ENCODE measurements around the gene CAMK2B. TPM values are rescaled to one million over a fixed set of nuclear protein-coding genes. Genes with fewer than 3 reads are reported as not detected.

Gene CAMK2B
- total RNA-seq, 1 experiment from 2014 or later = 0.13 TPM

DNA sequence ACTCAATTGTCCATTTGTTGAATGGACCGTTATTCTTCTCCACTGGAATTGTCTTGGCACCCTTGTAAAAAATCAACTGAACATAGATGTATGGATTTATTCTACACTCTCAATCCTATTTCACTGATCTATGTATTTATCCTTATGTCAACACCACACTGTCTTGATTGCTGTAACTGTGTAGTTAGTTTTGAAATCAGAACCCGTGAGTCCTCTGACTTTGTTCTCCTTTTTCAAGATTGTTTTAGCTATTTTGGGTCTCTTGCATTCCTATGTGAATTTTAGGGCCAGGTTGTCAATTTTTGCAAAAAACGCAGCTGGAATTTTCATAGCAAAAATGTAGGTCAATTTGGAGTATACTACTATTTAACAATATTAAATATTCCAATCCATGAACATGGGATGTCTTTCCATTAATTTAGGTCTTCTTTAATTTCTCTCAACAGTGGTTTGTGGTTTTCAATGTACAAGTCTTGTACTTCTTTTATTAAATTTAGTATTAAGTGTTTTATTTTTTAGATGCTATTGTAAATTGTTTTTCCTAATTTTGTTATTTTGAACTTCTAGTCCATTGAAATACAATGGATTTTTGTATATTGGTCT is 10.0 kb downstream of the CAMK2B start:
- no peak for DNase-seq (ENCODE audit: low read depth, low spot score)
- in situ Hi-C loops (cut with HindIII; ENCODE audit: low pct_unique_long_range_greater_than_20kb, low sequenced_read_pairs) = no loop called here

DNA sequence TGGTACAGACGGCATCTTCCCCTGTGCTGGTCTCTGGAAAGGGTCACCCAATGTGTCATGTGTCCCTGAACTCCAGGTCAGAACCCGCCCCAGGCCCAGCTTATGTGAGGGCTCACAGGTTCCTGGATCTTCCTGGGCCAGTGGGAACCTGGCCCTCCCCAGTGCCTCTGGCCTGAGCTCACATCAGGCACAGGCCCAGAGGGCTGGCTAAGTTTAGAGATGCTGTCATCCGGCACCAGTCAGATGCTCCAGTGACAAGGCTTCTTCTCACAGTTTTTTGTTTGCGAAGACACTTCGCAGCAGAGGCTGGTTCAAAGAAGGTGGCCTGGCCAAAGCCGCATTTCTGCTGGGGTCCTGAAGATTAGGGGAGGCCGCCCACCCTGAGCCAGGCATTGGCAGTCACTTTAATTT is 11.8 kb downstream of the CAMK2B start:
- no peak for DNase-seq (ENCODE audit: low read depth, low spot score)
- in situ Hi-C loops (cut with HindIII; ENCODE audit: low pct_unique_long_range_greater_than_20kb, low sequenced_read_pairs) = no loop called here

DNA sequence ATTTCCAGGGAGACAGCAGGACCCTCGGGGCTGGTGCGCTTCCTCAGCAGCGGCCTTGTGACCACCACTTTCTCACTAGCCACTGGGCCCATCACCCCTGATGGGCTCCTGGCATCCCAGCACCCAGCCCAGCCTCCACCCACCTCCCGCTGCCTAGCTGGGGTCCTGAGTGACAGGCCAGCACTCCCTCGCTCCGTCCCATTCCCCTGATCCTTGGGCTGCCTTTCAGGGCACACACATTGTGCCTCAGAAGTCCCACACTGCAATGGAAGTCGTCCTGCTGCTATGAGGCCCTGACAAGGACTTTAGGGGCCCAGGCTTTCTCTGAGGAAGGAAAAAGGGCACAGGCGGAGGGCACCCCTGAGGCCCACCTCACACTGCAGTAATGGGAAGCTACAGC is 12.4 kb downstream of the CAMK2B start:
- in situ Hi-C loops (cut with HindIII; ENCODE audit: low pct_unique_long_range_greater_than_20kb, low sequenced_read_pairs) = no loop called here

DNA sequence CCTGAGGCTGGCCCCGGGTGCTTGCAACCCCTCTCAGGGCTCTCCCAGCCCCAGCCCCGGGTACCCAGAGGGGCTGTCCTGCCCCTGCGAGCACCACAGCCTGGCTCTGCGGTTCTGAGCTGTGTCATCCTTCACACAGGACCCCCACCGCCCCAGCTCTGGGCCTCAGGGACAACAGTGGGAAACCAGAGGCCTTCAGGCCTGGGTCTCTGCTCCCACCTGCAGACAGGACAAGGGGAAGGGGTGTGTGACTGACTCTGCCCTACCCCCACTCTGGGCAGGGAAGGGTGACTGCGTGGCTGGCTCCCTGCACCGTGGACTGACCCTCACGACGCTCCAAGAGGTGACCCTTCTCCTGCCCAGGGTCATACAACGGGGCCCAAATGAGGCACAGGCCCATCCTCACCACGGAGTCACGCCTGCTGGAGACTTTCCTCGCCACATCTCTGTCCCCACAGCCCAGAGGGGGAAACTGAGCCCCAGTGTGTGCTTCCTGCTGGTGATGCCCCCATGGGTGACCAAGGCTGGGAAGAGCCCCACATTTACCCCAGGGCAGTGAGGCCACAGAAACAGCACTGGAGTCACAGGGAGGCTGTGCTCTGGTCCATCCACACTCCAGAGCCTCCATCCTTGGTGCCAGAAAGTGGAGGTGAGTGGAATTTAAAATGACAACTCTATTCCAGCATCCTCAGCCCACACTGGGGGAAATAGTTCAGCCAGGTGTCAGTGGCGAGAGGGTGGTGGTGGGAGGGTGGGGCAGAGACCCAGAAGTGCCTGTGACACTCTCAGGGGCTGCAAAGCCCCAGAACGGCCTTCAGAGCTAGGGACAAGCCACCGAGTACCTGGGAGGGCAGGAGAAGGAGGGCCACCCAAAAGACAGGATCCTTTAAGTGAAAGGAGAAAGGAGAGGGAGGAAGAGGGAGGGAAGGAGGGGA is 13.6 kb downstream of the CAMK2B start:
- DNase-seq (ENCODE audit: low read depth, low spot score) = no peak

More for the DNA sequence above, 12.4 kb downstream of the CAMK2B start:
- DNase-seq (ENCODE audit: low read depth, low spot score) = no peak

DNA sequence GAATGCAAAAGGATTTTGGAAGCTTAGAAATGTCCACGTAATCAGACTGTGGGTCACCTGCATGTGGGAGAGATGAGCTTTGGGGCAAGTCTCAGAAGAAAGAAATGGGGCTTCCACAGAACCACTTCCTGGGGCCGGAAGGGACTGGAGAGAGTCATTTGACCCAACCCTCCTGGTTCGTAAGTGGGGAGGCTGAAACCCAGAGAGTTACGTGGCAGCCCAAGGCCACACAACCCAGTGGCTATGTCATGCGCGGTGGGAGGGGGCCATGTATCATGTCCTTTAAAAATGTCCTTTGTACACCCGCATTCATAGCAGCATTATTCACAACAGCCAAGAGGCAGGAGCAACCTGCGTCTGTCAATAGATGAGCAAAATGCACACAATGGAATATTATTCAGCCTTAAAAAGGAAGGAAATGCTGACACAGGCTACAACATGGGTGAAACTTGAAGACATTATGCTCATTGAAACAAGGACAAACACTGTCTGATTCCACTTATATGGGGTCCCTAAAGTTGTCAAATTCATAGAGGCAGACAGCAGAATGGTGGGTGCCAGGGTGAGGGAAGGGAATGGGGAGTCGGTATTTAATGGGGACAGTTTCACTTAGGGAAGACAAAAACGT is 15.1 kb downstream of the CAMK2B start:
- in situ Hi-C loops (cut with HindIII; ENCODE audit: low pct_unique_long_range_greater_than_20kb, low sequenced_read_pairs) = no loop called here
- DNase-seq (ENCODE audit: low read depth, low spot score) = no peak

More for the DNA sequence above, 13.6 kb downstream of the CAMK2B start:
- in situ Hi-C loops (cut with HindIII; ENCODE audit: low pct_unique_long_range_greater_than_20kb, low sequenced_read_pairs) = no loop called here

DNA sequence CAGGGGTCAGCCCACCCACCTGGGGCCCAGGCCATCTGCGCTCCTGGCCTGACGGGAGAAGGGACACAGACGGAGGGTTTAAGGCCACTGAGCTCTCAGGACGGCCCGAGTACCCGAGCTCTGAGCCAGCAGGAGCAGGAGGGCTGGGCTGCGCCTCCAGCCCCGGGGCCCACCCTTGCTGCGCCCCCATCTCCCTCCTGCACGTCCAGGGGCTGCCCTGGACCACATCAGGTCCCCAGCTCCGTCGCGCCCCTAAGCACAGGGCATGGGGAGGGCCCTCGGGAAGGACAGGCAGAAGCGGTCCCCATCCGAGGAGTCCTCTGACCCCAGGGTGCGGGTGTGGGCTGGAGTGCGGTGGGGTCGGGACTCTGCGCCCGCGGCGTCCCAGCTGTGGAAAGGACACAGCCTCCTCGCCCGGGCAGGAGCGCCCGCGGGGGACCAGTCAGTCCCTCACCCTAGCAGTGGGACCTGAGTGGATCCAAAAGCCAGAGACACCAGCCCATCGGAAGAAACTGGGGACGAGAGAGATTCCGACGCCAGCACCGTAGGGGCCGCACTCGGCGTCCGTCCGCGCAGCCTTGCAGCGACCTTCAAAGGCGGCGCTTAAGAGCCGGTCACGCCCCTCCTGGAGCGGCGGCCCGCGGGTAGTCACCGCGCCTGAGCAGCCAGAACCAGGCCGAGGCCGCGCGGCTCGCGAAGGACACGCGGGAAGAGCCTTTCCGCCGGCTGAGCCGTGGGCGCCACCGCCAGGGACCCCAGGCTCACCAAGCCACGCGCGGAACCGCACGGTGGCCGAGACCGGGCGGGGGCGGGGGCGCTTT is 15.9 kb downstream of the CAMK2B start:
- in situ Hi-C loops (cut with HindIII; ENCODE audit: low pct_unique_long_range_greater_than_20kb, low sequenced_read_pairs) = no loop called here
- no peak for DNase-seq (ENCODE audit: low read depth, low spot score)

DNA sequence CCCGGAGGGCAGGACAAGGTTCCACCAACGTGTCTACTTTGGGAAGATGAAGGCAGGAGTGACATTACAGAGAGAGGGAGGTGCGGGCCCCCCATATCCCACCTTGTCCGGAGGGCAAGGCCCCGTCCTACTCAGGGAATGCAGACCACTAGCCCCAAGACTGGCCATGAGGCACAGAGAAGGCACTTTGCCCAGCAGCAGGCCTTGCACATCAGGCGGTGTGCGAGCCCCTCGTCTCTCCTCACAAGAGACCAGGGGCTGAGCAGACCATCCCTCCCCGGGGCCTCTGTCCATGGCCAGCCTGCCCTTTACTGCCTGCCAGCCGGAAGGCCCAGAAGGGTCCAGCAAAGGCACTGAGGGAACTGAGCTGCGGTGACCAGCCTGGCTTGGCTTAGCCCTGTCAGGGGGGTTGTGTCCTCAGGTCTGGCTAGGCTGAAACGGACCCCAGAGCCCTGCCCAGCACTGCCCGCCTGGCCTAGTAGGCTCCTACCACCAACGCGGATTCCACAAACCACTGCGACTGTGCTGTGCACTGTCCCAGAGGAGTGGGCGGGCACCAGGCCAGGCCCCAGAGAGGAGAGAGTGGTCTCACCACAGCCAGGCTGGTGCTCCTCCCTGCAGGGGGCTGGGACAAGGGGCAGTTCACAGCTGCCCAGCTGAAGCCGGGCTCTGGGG is 16.7 kb downstream of the CAMK2B start:
- in situ Hi-C loops (cut with HindIII; ENCODE audit: low pct_unique_long_range_greater_than_20kb, low sequenced_read_pairs) = no loop called here
- DNase-seq (ENCODE audit: low read depth, low spot score) = no peak

DNA sequence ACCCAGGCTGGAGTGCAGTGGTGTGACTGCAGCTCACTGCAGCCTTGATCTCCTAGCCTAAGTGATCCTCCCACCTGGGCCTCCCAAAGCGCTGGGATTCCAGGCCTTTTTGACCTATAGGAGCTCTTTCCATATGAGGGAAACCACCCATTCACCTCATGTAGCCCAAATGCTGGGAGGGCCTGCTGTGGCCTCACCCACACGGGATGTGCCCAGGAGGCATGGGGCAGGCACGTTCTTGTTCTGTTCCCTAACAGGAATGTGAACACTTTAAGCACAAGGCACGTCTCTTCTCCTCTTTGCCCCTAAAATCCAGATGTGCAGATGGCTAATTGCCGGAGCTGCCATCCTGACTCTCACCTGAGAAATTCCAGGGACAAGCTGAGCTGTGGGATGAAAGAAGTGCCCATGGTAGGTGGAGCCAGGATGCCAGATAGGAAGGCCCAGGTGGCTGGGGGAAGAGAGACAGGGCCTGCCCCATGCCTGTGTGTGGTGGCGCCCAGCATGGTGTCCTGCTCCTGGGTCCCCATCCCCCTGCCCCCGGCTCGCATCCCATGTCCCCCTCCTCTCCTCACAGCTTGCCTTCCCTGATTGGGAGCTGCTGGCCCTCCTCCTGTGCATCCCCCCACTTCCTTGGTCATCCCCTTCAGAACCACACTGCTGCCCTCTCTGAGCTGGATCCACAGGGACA is 17.3 kb downstream of the CAMK2B start:
- in situ Hi-C loops (cut with HindIII; ENCODE audit: low pct_unique_long_range_greater_than_20kb, low sequenced_read_pairs) = no loop called here
- DNase-seq (ENCODE audit: low read depth, low spot score) = no peak

DNA sequence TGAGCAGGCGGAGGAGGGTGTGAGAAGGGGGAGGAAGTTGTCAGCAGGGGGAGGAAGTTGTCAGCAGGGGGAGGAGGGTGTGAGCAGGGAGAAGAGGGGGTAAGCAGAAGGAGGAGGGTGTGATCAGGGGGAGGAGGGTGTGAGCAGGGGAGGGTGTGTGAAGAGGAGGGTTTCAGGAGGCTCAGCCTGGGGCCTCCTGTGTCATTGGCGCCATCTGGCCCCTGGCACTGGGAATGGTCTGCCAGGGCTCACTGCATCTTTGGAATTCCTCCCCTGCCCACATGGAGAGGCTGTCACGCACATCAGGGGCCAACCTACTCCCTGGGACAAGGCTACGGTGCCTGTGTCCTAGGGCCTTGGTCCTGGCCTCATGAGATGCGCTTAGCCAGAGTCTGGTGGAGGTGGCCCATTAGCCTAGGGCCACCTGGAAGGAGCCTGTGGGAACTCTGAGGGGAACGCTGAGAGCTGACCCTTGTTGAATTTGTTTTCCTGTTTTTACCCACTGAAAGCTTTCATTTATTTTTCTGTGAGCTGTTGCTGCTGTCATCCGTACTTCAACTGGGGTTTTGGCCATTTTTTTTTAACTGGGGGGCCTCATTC is 18.0 kb downstream of the CAMK2B start:
- in situ Hi-C loops (cut with HindIII; ENCODE audit: low pct_unique_long_range_greater_than_20kb, low sequenced_read_pairs) = no loop called here
- peak; percentile 65 for DNase-seq (ENCODE audit: low read depth, low spot score)

DNA sequence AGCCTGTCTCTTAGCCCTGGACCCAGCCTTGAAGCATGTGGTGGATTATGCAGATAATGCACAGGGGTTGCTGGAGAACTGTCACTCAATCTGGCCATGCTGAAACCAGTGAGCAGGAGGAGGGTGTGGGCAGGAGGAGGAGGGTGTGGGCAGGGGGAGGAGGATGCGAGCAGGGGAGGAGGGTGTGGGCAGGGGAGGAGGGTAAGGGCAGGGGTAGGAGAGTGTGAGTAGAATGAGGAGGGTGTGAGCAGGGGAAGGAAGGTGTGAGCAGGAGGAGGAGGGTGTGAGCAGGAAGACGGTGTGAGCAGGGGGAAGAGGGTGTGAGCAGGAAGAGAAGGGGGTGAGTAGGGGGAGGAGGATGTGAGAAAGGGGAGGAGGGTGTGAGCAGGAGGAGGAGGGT is 18.8 kb downstream of the CAMK2B start:
- in situ Hi-C loops (cut with HindIII; ENCODE audit: low pct_unique_long_range_greater_than_20kb, low sequenced_read_pairs) = no loop called here
- DNase-seq (ENCODE audit: low read depth, low spot score) = no peak

DNA sequence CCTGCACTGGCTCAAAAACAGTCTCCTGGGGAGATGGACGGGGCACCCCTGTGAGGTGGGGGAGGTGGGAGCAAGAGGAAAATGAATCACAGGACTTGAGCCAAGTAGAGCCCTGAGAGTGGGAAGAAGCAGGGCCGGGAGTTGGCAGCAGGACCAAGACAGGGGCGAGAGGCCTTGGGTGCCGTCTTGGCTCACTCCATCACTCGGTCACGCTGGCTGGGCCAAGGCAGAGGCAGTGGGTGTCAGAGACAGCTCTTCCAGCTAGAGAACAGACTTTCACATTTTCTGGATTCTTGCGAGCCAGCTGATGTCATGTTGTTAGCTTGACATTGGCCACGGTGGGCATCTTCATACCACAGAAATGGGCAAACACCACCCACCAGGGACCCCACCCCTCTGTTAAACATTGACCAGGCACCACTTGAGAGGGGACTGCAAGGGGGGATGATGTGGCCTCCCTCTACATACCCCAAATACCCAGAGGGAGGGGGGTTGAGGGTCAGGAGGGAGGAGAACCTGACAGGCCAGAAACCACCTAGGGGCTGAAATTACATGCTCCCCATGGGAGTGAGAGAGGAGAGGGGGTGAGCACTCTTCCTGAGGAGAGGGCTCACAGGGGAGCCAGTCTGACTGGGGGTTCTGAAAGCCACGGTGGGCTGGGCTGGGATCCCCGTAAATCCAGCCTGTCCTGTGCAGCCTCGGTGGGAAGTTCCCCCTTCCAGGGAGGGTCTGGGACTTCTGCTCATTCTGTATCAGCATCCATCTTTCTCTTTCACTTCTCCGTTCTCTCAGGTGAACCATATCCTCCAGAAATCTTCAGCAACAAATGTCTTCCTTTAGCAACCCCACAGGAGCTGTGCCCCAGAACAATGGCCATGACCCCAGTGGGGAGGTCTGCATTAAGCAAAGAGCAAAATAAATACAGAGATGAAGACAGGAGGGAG is 19.6 kb downstream of the CAMK2B start:
- in situ Hi-C loops (cut with HindIII; ENCODE audit: low pct_unique_long_range_greater_than_20kb, low sequenced_read_pairs) = no loop called here

DNA sequence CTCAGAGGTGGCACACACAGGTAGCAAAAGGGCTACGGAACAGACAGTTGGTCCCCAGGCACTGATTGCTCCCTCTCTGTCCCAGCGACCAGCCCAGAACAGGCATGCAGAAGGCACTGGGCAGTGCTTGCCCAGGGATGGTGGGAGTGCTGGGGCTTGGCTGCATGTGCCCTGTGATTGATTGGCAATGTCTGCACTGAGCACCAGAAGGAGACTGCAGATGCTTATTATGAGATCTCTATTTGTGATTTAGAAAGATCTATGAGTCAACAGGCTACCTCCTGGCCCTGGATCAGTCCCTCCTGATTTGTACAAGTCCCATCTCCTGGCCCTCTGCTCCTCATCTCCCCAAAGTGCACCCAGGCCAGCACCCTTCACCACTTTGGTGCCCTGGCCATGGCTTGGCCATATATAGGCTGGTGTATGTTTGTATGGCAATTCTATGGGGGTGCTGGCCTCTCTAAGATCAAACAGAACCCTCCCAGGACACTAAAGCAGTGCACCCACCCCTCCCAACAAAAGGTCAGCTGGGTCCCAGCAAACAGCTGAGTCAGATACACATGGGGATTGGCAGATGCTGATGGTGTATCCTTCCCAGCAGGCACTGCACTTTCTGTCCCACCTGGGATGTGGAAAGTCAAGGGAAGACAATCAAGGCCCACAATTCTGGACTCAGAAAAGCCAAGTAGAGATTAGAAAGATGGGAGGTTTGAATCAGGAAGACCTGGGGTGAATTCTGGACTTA is 30.9 kb downstream of the CAMK2B start:
- in situ Hi-C loops (cut with HindIII; ENCODE audit: low pct_unique_long_range_greater_than_20kb, low sequenced_read_pairs) = no loop called here
- no peak for DNase-seq (ENCODE audit: low read depth, low spot score)

More for the DNA sequence above, 19.6 kb downstream of the CAMK2B start:
- no peak for DNase-seq (ENCODE audit: low read depth, low spot score)

DNA sequence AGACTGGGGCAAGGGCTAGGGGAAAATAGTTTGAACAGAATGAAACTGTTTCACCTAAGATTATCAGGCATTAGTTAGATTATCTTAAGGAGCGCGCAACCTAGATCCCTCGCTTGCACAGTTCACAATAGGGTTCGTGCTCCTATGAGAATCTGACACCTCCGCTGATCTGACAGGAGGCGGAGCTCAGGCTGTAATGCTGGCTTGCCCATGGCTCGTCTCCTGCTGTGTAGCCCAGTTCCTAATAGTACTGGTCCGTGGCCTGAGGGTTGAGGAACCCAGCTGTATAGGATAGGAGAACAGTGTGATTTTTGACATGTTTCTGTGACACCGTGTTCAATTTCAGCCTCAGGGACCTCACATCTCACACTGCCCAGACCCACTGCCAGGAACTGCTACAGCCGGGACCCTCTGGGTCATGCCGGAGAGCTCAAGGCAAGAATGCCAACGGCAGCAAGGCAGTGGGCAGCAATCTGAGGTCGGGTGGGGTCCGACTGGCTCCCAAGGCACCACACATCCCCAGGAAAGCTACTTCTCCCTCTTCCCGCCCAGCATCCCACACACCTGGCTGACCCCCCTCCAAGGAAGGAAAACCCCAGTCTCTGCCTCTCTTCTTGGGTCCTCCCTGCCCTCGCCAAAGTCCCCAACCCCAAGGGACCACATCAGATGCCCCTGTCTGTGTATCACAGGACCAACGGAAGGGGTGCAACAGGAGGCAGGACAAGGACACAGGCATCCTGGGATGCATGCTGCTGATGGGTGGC is 31.7 kb downstream of the CAMK2B start:
- no peak for DNase-seq (ENCODE audit: low read depth, low spot score)
- in situ Hi-C loops (cut with HindIII; ENCODE audit: low pct_unique_long_range_greater_than_20kb, low sequenced_read_pairs) = no loop called here

DNA sequence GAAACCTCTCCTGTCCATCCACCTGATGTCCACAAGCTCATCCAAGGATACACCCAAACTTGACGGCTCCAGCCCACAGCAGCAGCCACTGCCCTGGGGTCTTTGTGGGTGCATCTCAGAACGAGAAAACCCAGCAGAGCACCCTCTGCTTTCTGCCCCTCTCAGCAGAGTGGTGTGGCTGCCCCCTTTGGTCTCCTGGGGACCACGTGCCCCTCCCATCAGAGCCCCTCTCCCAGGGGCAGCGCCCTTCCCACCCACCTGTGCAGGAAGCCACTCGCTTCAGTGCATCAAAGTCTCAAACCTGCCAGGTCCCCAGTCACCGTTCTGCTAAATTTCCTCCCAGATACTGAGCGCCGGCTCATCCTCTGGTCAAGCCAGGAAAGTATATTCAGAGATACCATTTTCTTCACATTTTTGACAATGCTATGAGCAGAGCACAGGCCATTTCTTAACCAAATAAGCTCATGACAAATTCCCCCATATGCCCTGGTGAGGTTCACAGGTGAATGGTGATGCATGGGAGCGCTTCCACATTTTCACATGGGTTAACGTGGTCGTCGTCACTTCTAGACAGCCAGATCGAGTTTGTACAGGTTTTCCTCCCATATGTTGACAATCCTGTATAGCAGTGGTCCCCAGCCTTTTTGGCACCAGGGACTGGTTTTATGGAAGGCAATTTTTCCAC is 32.4 kb downstream of the CAMK2B start:
- in situ Hi-C loops (cut with HindIII; ENCODE audit: low pct_unique_long_range_greater_than_20kb, low sequenced_read_pairs) = no loop called here
- DNase-seq (ENCODE audit: low read depth, low spot score) = no peak

Measured in SK-MEL-5 (cell line).